Naive B cell (primary cell): ENCODE data around the gene ADGRG2. TPM values are rescaled to one million over a fixed set of nuclear protein-coding genes. Genes with fewer than 3 reads are reported as not detected.
A peak's percentile ranks its signal among the peaks of the same experiment; 100 is the strongest.
"Not testable (repeated sequence)": the region's sequence is repeated elsewhere in the genome, so short reads cannot be mapped to it uniquely, and the experiment has no call there.

Experiments
- ATAC-seq, 2 donors: fragments of 150-1000 bp; cut with Tn5 transposase; 2 replicates each; pipeline ENCODE4 v1.10.0; 2021; ENCODE audit warnings: low read depth in 2 of 2, mild to moderate bottlenecking in 2 of 2, moderate library complexity in 2 of 2
- DNase-seq: peaks from one replicate; pipeline ENCODE4 v3.0.0; 2022
- H3K27ac Mint-ChIP-seq, 6 donors: one replicate each; pipeline ENCODE4 v1.8.0; 2020 to 2022; ENCODE audit warnings: mild to moderate bottlenecking in 6 of 6, mixed read lengths in 6 of 6, moderate library complexity in 5 of 6, inconsistent platforms in 2 of 6
- H3K27me3 Mint-ChIP-seq, 3 donors: one replicate each; pipeline ENCODE4 v1.8.0; 2021 to 2022; ENCODE audit warnings: mixed read lengths in 3 of 3, mild to moderate bottlenecking in 1 of 3
- H3K36me3 Mint-ChIP-seq, 2 donors: one replicate each; pipeline ENCODE4 v1.8.0; 2020 to 2022; ENCODE audit warnings: mixed read lengths in 2 of 2, inconsistent platforms in 1 of 2, mild to moderate bottlenecking in 1 of 2
- H3K4me1 Mint-ChIP-seq, 3 donors: one replicate each; pipeline ENCODE4 v1.8.0; 2020 to 2022; ENCODE audit warnings: mixed read lengths in 3 of 3, inconsistent platforms in 1 of 3, mild to moderate bottlenecking in 1 of 3, moderate library complexity in 1 of 3
- H3K4me3 Mint-ChIP-seq, 8 donors: one replicate each; pipeline ENCODE4 v1.8.0; 2020 to 2022; ENCODE audit warnings: mild to moderate bottlenecking in 8 of 8, mixed read lengths in 8 of 8, moderate library complexity in 8 of 8, inconsistent platforms in 2 of 8
- H3K9me3 Mint-ChIP-seq, 7 donors: one replicate each; pipeline ENCODE4 v1.8.0; 2020 to 2022; ENCODE audit warnings: mixed read lengths in 7 of 7, mild to moderate bottlenecking in 5 of 7, inconsistent platforms in 2 of 7, moderate library complexity in 1 of 7
- polyA plus RNA-seq, 6 donors: library from polyadenylated mRNA; unstranded; fragments of 300-500 nt; fragmentation: Illumina TruSeq; gene quantifications; one replicate each; pipeline ENCODE4 v1.2.3, GENCODE V29; 2021; ENCODE audit warnings: low read depth in 6 of 6

The ADGRG2 gene
- polyA plus RNA-seq, 6 donors from 2014 or later, result 0.08 TPM; not detected in 5

- Mint-ChIP-seq H3K4me1 (no peaks in the 10 kb centered on the region), H3K9me3 (peaks cover 0 to 11% (median 8%) of the 10 kb centered on the region in 7 donors), H3K27me3 (peaks cover 16 to 48% (median 33%) of the 10 kb centered on the region in 3 donors), H3K4me3 (no peak overlapping the region), H3K36me3 (no peaks in the 10 kb centered on the region), H3K27ac (no peak overlapping the region)
- ATAC-seq (no peak), DNase-seq (no peak)
Measured at GRCh38 chrX:19107035-19107434, 15.2 kb downstream of the ADGRG2 start.

GRCh38 chrX:19100586-19100985 lies 21.7 kb downstream of the ADGRG2 start:
- Mint-ChIP-seq H3K4me1 (no peaks in the 10 kb centered on the region), H3K36me3 (no peaks in the 10 kb centered on the region), H3K9me3 (peaks cover 0 to 11% (median 5%) of the 10 kb centered on the region in 7 donors), H3K27me3 (no peaks in the 10 kb centered on the region), H3K27ac (peak overlapping the region in 2 of 6 donors; percentile 34 to 40), H3K4me3 (no peak overlapping the region)
- ATAC-seq (no peak), DNase-seq (no peak)

DNA sequence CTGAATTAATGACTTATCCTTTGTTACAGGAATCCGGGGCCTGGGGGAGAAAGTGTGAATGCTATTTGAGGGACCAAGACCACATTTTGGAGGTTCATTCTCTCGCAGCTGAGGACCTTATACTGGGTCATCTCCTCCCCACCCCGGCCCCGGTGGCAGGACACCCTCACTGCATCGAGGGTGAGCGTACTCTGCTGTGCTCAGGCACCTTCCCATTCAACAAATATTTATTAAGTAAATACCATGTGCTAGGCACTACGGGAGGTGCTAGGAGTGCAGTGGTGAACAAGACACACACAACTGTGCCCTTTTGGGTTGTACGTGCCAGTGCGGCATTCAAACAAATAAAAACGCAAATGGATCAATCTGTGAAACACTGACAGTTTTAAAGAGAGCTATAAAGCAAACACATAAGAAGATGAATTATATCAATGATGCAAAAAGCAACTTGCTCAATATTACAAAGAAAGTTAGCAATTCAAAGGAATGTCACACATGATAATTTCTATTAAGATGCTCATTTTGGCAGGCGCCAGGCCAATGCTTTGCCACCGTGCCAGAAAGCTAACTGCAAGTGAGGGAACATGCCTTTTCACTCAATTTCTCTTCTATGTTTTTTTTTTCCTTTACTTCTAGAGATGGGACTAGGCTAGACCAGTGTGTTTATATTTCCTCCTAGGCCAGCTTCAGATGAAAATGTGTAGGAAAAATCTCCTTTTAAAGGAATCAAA lies 24.6 kb downstream of the ADGRG2 start:
- DNase-seq (no peak), ATAC-seq (no peak)
- no peaks in the 10 kb centered on the region for H3K36me3 Mint-ChIP-seq
- no peak overlapping the region for H3K27ac Mint-ChIP-seq
- H3K9me3 Mint-ChIP-seq, result peaks cover 0 to 18% (median 10%) of the 10 kb centered on the region in 7 donors
- no peak overlapping the region for H3K4me3 Mint-ChIP-seq
- H3K4me1 Mint-ChIP-seq, result no peaks in the 10 kb centered on the region
- H3K27me3 Mint-ChIP-seq, result no peaks in the 10 kb centered on the region

DNA sequence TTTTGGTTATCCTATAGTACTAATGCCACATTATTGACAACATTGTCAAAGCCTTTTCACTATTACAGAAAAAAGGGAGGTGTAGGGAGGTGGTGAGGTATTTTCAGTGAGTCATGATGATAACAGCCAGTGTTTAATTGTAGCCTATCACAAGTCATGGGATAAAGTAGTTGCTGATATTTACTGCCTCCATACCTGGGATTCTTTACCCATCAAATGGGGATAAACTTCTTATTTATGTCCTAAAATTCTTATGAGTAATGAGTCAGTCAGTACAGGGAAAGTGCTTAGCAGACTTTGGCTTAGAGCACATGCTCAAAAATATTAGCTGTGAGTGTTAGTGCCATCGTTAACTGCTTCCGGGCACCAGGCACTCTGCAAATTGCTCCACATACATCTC lies 25.7 kb downstream of the ADGRG2 start:
- Mint-ChIP-seq H3K9me3 (peaks cover 0 to 22% (median 10%) of the 10 kb centered on the region in 7 donors), H3K27me3 (no peaks in the 10 kb centered on the region), H3K4me1 (no peaks in the 10 kb centered on the region), H3K4me3 (no peak overlapping the region), H3K36me3 (no peaks in the 10 kb centered on the region), H3K27ac (no peak overlapping the region)
- ATAC-seq (no peak), DNase-seq (no peak)

DNA sequence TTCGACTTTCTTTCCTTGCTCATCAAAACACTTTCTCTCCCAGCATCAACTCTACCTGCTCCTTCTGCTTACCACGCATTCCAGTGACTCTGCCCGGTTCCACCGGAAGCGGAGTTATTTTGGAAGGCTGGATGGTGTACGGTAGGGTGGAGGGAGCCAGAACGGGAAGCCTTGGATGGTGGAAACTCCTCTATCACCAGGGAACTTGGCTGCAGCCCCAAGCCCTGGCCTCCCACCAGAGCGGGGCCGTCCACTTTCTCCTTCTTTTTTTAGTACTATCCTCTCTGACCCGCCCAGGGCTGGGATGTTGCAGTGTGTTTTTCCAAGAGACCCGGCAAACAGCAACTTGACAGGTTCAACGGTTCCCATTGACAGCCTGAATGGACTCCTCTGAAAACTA lies 27.6 kb downstream of the ADGRG2 start:
- ATAC-seq (no peak), DNase-seq (no peak)
- H3K9me3 Mint-ChIP-seq, result peaks cover 5 to 40% (median 17%) of the 10 kb centered on the region in 7 donors
- no peaks in the 10 kb centered on the region for H3K4me1 Mint-ChIP-seq
- no peak overlapping the region for H3K27ac Mint-ChIP-seq
- peaks cover 0 to 6% (median 0%) of the 10 kb centered on the region in 3 donors for H3K27me3 Mint-ChIP-seq
- H3K36me3 Mint-ChIP-seq, result no peaks in the 10 kb centered on the region
- H3K4me3 Mint-ChIP-seq, result no peak overlapping the region

- H3K4me1 Mint-ChIP-seq, result no peaks in the 10 kb centered on the region
- ATAC-seq (no peak), DNase-seq (no peak)
- peaks cover 9 to 60% (median 20%) of the 10 kb centered on the region in 7 donors for H3K9me3 Mint-ChIP-seq
- no peak overlapping the region for H3K4me3 Mint-ChIP-seq
- peaks cover 0 to 6% (median 0%) of the 10 kb centered on the region in 3 donors for H3K27me3 Mint-ChIP-seq
- H3K36me3 Mint-ChIP-seq, result no peaks in the 10 kb centered on the region
- peak overlapping the region in 1 of 6 donors; percentile 15 for H3K27ac Mint-ChIP-seq
Measured at GRCh38 chrX:19091596-19091995, 30.7 kb downstream of the ADGRG2 start.

- Mint-ChIP-seq H3K4me3 (no peak overlapping the region), H3K27me3 (peaks cover 0 to 6% (median 0%) of the 10 kb centered on the region in 3 donors), H3K4me1 (no peaks in the 10 kb centered on the region), H3K9me3 (peaks cover 9 to 66% (median 20%) of the 10 kb centered on the region in 7 donors), H3K36me3 (no peaks in the 10 kb centered on the region), H3K27ac (peak overlapping the region in 1 of 6 donors; percentile 56)
- DNase-seq (no peak), ATAC-seq (no peak)
Measured at GRCh38 chrX:19089555-19090040, 32.7 kb downstream of the ADGRG2 start.

GRCh38 chrX:19086102-19086772 lies 36.0 kb downstream of the ADGRG2 start:
- H3K4me1 Mint-ChIP-seq, result no peaks in the 10 kb centered on the region
- H3K27ac Mint-ChIP-seq, result no peak overlapping the region
- H3K36me3 Mint-ChIP-seq, result no peaks in the 10 kb centered on the region
- H3K4me3 Mint-ChIP-seq, result no peak overlapping the region
- peaks cover 6 to 49% (median 16%) of the 10 kb centered on the region in 7 donors for H3K9me3 Mint-ChIP-seq
- peaks cover 0 to 6% (median 0%) of the 10 kb centered on the region in 3 donors for H3K27me3 Mint-ChIP-seq
- no peak for ATAC-seq
- no peak for DNase-seq

- Mint-ChIP-seq H3K27me3 (peaks cover 0 to 2% (median 0%) of the 10 kb centered on the region in 3 donors), H3K27ac (no peak overlapping the region), H3K36me3 (no peaks in the 10 kb centered on the region), H3K9me3 (peaks cover 5 to 43% (median 19%) of the 10 kb centered on the region in 7 donors), H3K4me1 (no peaks in the 10 kb centered on the region), H3K4me3 (no peak overlapping the region)
- DNase-seq (no peak), ATAC-seq (no peak)
Measured at GRCh38 chrX:19085666-19086065, 36.6 kb downstream of the ADGRG2 start.

GRCh38 chrX:19075754-19076153 lies 46.5 kb downstream of the ADGRG2 start:
- DNase-seq, result no peak
- Mint-ChIP-seq H3K27me3 (no peaks in the 10 kb centered on the region), H3K36me3 (no peaks in the 10 kb centered on the region), H3K4me1 (no peaks in the 10 kb centered on the region), H3K9me3 (peaks cover 0 to 8% (median 2%) of the 10 kb centered on the region in 7 donors), H3K27ac (no peak overlapping the region), H3K4me3 (no peak overlapping the region)
- no peak for ATAC-seq

DNA sequence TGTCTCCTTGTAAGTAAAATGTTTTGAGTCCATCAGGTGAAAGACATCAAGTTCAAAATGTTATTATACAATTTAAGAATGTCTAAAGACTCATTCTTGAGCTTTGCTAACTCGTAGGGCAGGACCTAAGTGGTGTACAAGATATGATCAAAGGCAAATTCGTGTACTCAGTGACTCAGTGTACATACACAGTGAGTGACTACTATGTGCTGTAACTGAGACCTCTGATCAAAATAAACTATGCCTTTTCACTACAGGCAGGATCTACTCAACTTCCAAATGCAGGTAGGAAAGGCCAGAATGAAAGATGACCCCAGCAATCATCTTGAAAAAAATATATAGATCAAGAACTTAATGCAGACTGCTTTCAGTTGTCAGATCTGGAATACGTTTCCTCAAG lies 49.9 kb downstream of the ADGRG2 start:
- Mint-ChIP-seq H3K36me3 (no peaks in the 10 kb centered on the region), H3K9me3 (peaks cover 0 to 6% (median 0%) of the 10 kb centered on the region in 7 donors), H3K4me1 (no peaks in the 10 kb centered on the region), H3K27ac (no peak overlapping the region), H3K4me3 (no peak overlapping the region), H3K27me3 (no peaks in the 10 kb centered on the region)
- DNase-seq, result no peak
- no peak for ATAC-seq

- ATAC-seq, result no peak
- H3K36me3 Mint-ChIP-seq, result no peaks in the 10 kb centered on the region
- no peaks in the 10 kb centered on the region for H3K4me1 Mint-ChIP-seq
- H3K9me3 Mint-ChIP-seq, result peaks cover 0 to 6% (median 0%) of the 10 kb centered on the region in 7 donors
- H3K4me3 Mint-ChIP-seq, result no peak overlapping the region
- no peaks in the 10 kb centered on the region for H3K27me3 Mint-ChIP-seq
- H3K27ac Mint-ChIP-seq, result no peak overlapping the region
- no peak for DNase-seq
Measured at GRCh38 chrX:19070555-19070994, 51.7 kb downstream of the ADGRG2 start.

DNA sequence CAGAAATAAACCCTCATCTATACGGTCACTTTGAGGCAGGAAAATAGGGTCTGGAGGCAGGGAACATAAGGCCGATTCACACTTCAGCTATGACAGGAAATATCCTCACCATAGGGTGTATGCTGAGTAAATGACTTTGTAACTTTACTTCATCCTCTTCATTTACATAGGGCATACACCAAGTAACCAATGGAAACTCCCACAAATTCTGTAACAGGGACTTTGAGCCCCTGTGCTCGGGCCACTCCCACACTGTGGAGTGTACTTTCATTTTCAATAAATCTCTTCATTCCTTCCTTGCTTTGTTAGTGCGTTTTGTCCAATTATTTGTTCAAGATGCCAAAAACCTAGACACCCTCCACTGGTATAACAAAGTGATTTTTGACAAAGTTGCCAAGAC lies 55.3 kb downstream of the ADGRG2 start:
- not testable (repeated sequence) for H3K9me3 Mint-ChIP-seq, H3K36me3 Mint-ChIP-seq, H3K4me1 Mint-ChIP-seq, DNase-seq, H3K4me3 Mint-ChIP-seq, H3K27ac Mint-ChIP-seq, ATAC-seq, H3K27me3 Mint-ChIP-seq

- Mint-ChIP-seq H3K27ac (no peak overlapping the region), H3K4me1 (no peaks in the 10 kb centered on the region), H3K9me3 (peaks cover 0 to 4% (median 0%) of the 10 kb centered on the region in 7 donors), H3K4me3 (no peak overlapping the region), H3K27me3 (peaks cover 0 to 6% (median 0%) of the 10 kb centered on the region in 3 donors), H3K36me3 (no peaks in the 10 kb centered on the region)
- no peak for DNase-seq
- ATAC-seq, result no peak
Measured at GRCh38 chrX:19065535-19065934, 56.7 kb downstream of the ADGRG2 start.
